Heart left ventricle (tissue), 16 donors: ENCODE measurements around the gene EHMT1. TPM values are rescaled to one million over a fixed set of nuclear protein-coding genes. Genes with fewer than 3 reads are reported as not detected.

Experiments used
- ATAC-seq, 4 donors: fragments of 200-7000 bp; cut with Tn5 transposase; one replicate each; pipeline ENCODE4 v1.9.1; 2020 to 2022; ENCODE audit warnings: moderate library complexity in 4 of 4, mild to moderate bottlenecking in 3 of 4, moderate number of reproducible peaks in 1 of 4
- DNase-seq, 5 donors: peaks; one replicate each; pipeline ENCODE4 v3.0.0-alpha.2; 2020
- H3K27ac ChIP-seq, 12 donors: fragments of 200-600 bp; sonication (generic) in 4 of 12; one replicate each; pipeline versions ENCODE4 v1.5.0 to v1.8.0; 2016 to 2022; ENCODE audit warnings: mild to moderate bottlenecking in 2 of 12
- H3K27me3 ChIP-seq, 9 donors: fragments of 200-600 bp; sonication (generic) in 2 of 9; one replicate each; pipeline versions ENCODE4 v1.5.1 to v1.8.0; 2016 to 2022; ENCODE audit warnings: mild to moderate bottlenecking in 3 of 9
- H3K36me3 ChIP-seq, 9 donors: fragments of 200-600 bp; sonication (generic) in 2 of 9; one replicate each; pipeline versions ENCODE4 v1.5.0 to v1.8.0; 2018 to 2022; ENCODE audit warnings: mild to moderate bottlenecking in 2 of 9
- H3K4me1 ChIP-seq, 12 donors: fragments of 200-600 bp; sonication (generic) in 4 of 12; one replicate each; pipeline versions ENCODE4 v1.5.0 to v1.8.0; 2016 to 2022; ENCODE audit warnings: mild to moderate bottlenecking in 3 of 12
- H3K4me3 ChIP-seq, 12 donors: fragments of 200-600 bp; sonication (generic) in 4 of 12; one replicate each; pipeline versions ENCODE4 v1.5.0 to v1.8.0; 2017 to 2022; ENCODE audit warnings: mild to moderate bottlenecking in 9 of 12, moderate library complexity in 4 of 12
- H3K9me3 ChIP-seq, 12 donors: fragments of 200-600 bp; sonication (generic) in 4 of 12; one replicate each; pipeline versions ENCODE4 v1.5.0 to v1.8.0; 2016 to 2022; ENCODE audit warnings: mild to moderate bottlenecking in 1 of 12
- CTCF ChIP-seq, 12 donors: fragments of 200-600 bp; sonication (generic) in 4 of 12; IDR thresholded peaks; one replicate each; pipeline versions ENCODE4 v1.5.0 to v1.8.0; 2018 to 2022; ENCODE audit warnings: antibody characterized with exemption in 12 of 12, mild to moderate bottlenecking in 5 of 12
- POLR2A ChIP-seq, 2 donors: fragments of 450-650 bp; IDR thresholded peaks; one replicate each; pipeline ENCODE4 v1.6.1; 2017; ENCODE audit warnings: antibody characterized with exemption in 2 of 2, mild to moderate bottlenecking in 2 of 2, moderate library complexity in 2 of 2
- WGBS, 4 donors: extraction: QIAGEN DNeasy Blood & Tissue Kit in 2 of 4; methylation state at CpG; one replicate each; pipeline versions ENCODE4 v1.1.5 to v1.1.7; 2013 to 2018; 5-methylcytosine and 5-hydroxymethylcytosine counted together
- intact Hi-C, 10 donors: fragments of 100-400 bp; cut with DNase I; formaldehyde crosslinking; loops; one replicate each; pipeline versions ENCODE4 v1.11.1 to v1.14.2; 2022
- polyA plus RNA-seq, 2 donors: library from polyadenylated mRNA; stranded (reverse); fragments of 200-250 nt; gene quantifications; one replicate each; pipeline ENCODE4 v1.2.3, GENCODE V29; 2013
- total RNA-seq, 9 donors: library from RNA; depleted of rRNA in 2 of 9; stranded (reverse); fragments of >200 nt in 2 of 9; fragmentation: NEBNext Ultra II Directional in 3 of 9; extraction: Animal tissue kit (Norgen Biotek cat#: 25700) in 3 of 9; gene quantifications; one replicate each; pipeline versions ENCODE4 v1.1.0 to v1.2.4, GENCODE V29; 2016 to 2023
- donor health status: ischemic (EF 13 %, LVEDD 7.1; RV severe dilation, severe dysfunction).
- donor health status: healthy with polysubstance abuse.
- donor health status: DM: no; HTN: yes; CAD: no.
- donor health status: DM: no; HTN: no; CAD: no.
- donor health status: ischemic (EF 25% LVEDD 6.9; RV normal size, moderate dysfunction).
- donor health status: ischemic (EF 25% LVEDD 5.7; RV mildly dilated, moderate dysfunction).
- donor health status: healthy.
- donor health status: DM: yes; HTN: yes; CAD: no.
- donor health status: ischemic (EF 35%, LVEDD 5.7; RV mildly dilated, moderate dysfunction).
- donor health status: nonischemic (EF 11% LVEDD 7.7; RV severe dilation, severe dysfunction).
- donor health status: DM: yes; HTN: yes; CAD: no.
- donor health status: PGD.
- donor health status: ischemic (EF 29% LVEDD 5.4; RV normal size, mild dysfunction).
- donor health status: nonischemic (EF 23%, LVEDD 6.1; RV moderate dilation, normal function).

Gene EHMT1
- total and polyA plus RNA-seq, 11 donors, result 24.5 to 55.9 (median 28.9) TPM

GRCh38 chr9:137751616-137752015 is 132.8 kb downstream of the EHMT1 start:
- DNase-seq (no peak), ATAC-seq (no peak)
- Histone ChIP-seq H3K9me3 (peaks cover 0 to 12% (median 3%) of the 10 kb centered on the region in 12 donors), H3K36me3 (peaks cover 0 to 77% (median 52%) of the 10 kb centered on the region in 9 donors), H3K4me1 (peaks cover 0 to 4% (median 0%) of the 10 kb centered on the region in 12 donors), H3K27ac (no peak overlapping the region), H3K27me3 (no peaks in the 10 kb centered on the region), H3K4me3 (no peak overlapping the region)
- TF ChIP-seq CTCF (IDR thresholded peaks at IDR 0.05), result no peak
- intact Hi-C loops, result no loop called here
- 93 to 99% (median 97%) methylated on average over 5 of the region's 5 CpGs for WGBS, 4 donors

- Histone ChIP-seq H3K27me3 (no peaks in the 10 kb centered on the region), H3K36me3 (peaks cover 0 to 74% (median 47%) of the 10 kb centered on the region in 9 donors)
- intact Hi-C loops, result no loop called here
Measured at GRCh38 chr9:137752426-137752825, 133.6 kb downstream of the EHMT1 start.

GRCh38 chr9:137753192-137753765 is 134.5 kb downstream of the EHMT1 start:
- TF ChIP-seq POLR2A (IDR thresholded peaks at IDR 0.05) (no peak), CTCF (IDR thresholded peaks at IDR 0.05) (no peak)
- Histone ChIP-seq H3K9me3 (peaks cover 0 to 12% (median 3%) of the 10 kb centered on the region in 12 donors), H3K4me3 (no peak overlapping the region), H3K27ac (no peak overlapping the region), H3K4me1 (peaks cover 0 to 12% (median 3%) of the 10 kb centered on the region in 12 donors), H3K27me3 (no peaks in the 10 kb centered on the region), H3K36me3 (peaks cover 0 to 75% (median 52%) of the 10 kb centered on the region in 9 donors)
- 94 to 96% (median 95%) methylated on average over 17 to 22 of the region's 22 CpGs for WGBS, 4 donors
- no peak for DNase-seq
- no peak for ATAC-seq
- intact Hi-C loops, result no loop called here

More at GRCh38 chr9:137752426-137752825, 133.6 kb downstream of the EHMT1 start:
- peaks cover 0 to 9% (median 3%) of the 10 kb centered on the region in 12 donors for H3K4me1 ChIP-seq
- no peak overlapping the region for H3K4me3 ChIP-seq
- no peak overlapping the region for H3K27ac ChIP-seq
- WGBS, 4 donors, result 90 to 96% (median 95%) methylated on average over 14 of the region's 14 CpGs
- no peak for ATAC-seq
- H3K9me3 ChIP-seq, result peaks cover 0 to 12% (median 3%) of the 10 kb centered on the region in 12 donors
- no peak for DNase-seq
- TF ChIP-seq CTCF (IDR thresholded peaks at IDR 0.05) (no peak), POLR2A (IDR thresholded peaks at IDR 0.05) (no peak)

- ATAC-seq (no peak), DNase-seq (no peak)
- Histone ChIP-seq H3K9me3 (peaks cover 0 to 12% (median 3%) of the 10 kb centered on the region in 12 donors), H3K27ac (no peak overlapping the region), H3K27me3 (no peaks in the 10 kb centered on the region), H3K36me3 (peaks cover 0 to 83% (median 63%) of the 10 kb centered on the region in 9 donors), H3K4me3 (no peak overlapping the region), H3K4me1 (peaks cover 0 to 10% (median 3%) of the 10 kb centered on the region in 12 donors)
- WGBS, 4 donors, result 93 to 97% (median 95%) methylated on average over 7 of the region's 7 CpGs
- TF ChIP-seq POLR2A (IDR thresholded peaks at IDR 0.05), result no peak
- TF ChIP-seq CTCF (IDR thresholded peaks at IDR 0.05), result no peak
- intact Hi-C loops, result no loop called here
Measured at GRCh38 chr9:137755261-137755927, 136.6 kb downstream of the EHMT1 start.
